ENCODE measurements around the gene MMS22L. TPM values are rescaled to one million over a fixed set of nuclear protein-coding genes. Genes with fewer than 3 reads are reported as not detected.

Gene MMS22L
- total RNA-seq, 1 experiment from 2014 or later: 52.8 TPM

- Histone ChIP-seq H4K5ac (ENCODE audit: insufficient read length, low read depth, low read length) (no peak overlapping the region), H2AK5ac (ENCODE audit: insufficient read length, low read length) (no peak overlapping the region), H3K23ac (ENCODE audit: insufficient read length, low read depth, low read length) (no peak overlapping the region), H3K9me3 (ENCODE audit: control insufficient read depth, low read depth, low read length) (peaks cover 11% of the 10 kb centered on the region), H2BK120ac (ENCODE audit: low read depth, low read length, poor library complexity, severe bottlenecking) (no peak overlapping the region), H3K27me3 (ENCODE audit: insufficient read depth, low read length) (no peaks in the 10 kb centered on the region), H3K56ac (ENCODE audit: insufficient read length, low read depth, low read length) (no peak overlapping the region), H3K4me2 (ENCODE audit: insufficient read depth, insufficient read length, low read length) (no peak overlapping the region), H3K79me1 (ENCODE audit: insufficient read depth, low read depth, low read length, poor library complexity, severe bottlenecking) (no peaks in the 10 kb centered on the region), H2BK5ac (ENCODE audit: insufficient read length, low read length) (no peak overlapping the region), H3K27ac (ENCODE audit: insufficient read length, low read depth, low read length) (no peak overlapping the region), H3K4ac (ENCODE audit: low read depth, low read length) (no peak overlapping the region), H2BK20ac (ENCODE audit: low read depth, low read length, poor library complexity, severe bottlenecking) (no peak overlapping the region), H3K14ac (ENCODE audit: insufficient read depth, low read length) (no peak overlapping the region), H4K20me1 (ENCODE audit: control insufficient read depth, insufficient read depth, insufficient read length) (no peaks in the 10 kb centered on the region), H4K91ac (ENCODE audit: insufficient read length, low read depth, low read length) (no peak overlapping the region), H3K23me2 (ENCODE audit: insufficient read length, low read depth, low read length, poor library complexity, severe bottlenecking) (no peaks in the 10 kb centered on the region), H4K8ac (replicated peaks; ENCODE audit: insufficient read length, low read depth, low read length) (no peak overlapping the region), H3K4me1 (ENCODE audit: insufficient read depth, low read length) (no peaks in the 10 kb centered on the region), H2BK12ac (ENCODE audit: insufficient read length, low read depth, low read length) (no peak overlapping the region), H3K9ac (ENCODE audit: extremely low read depth, insufficient read length, low read length) (no peak overlapping the region), H3K79me2 (ENCODE audit: insufficient read depth, low read length) (no peaks in the 10 kb centered on the region), H3T11ph (ENCODE audit: low read length) (no peak overlapping the region), H2BK15ac (ENCODE audit: low read depth, low read length) (no peak overlapping the region), H3K18ac (ENCODE audit: insufficient read length, low read depth, low read length) (no peak overlapping the region), H2AFZ (ENCODE audit: low read length) (no peak overlapping the region)
- peaks cover 3 to 4% of the 10 kb centered on the region in 2 experiments; a peak in 3 of 4 replicates for H3K4me1 Mint-ChIP-seq
- H3K27me3 Mint-ChIP-seq (ENCODE audit: low read depth): no peaks in the 10 kb centered on the region; the same call in 1 of the 2 replicates
- H3K9me3 Mint-ChIP-seq: peaks cover 5 to 18% of the 10 kb centered on the region in 2 experiments; a peak in 4 of 5 replicates
- no peak overlapping the region for H3K4me3 Mint-ChIP-seq
- peaks cover 5 to 11% (median 6%) of the 10 kb centered on the region in 3 experiments; a peak in 6 of 7 replicates for H3K36me3 Mint-ChIP-seq (ENCODE audit: insufficient read depth in 1 of 3, low read depth in 3 of 3)
- WGBS (ENCODE audit: extremely low coverage, insufficient read length, low lambda C conversion rate): no CpG with 5 or more reads among the region's 4 CpGs
- DNase-seq: no peak
- no peak overlapping the region for H3K27ac Mint-ChIP-seq
- TF ChIP-seq CTCF (conservative IDR thresholded peaks at IDR 0.05): no peak
These were observed 6.3 kb upstream of the MMS22L start for GRCh38 chr6:97289332-97289731.

Measured in H9 (cell line).